ENCODE results near the gene PUSL1. TPM values are rescaled to one million over a fixed set of nuclear protein-coding genes. Genes with fewer than 3 reads are reported as not detected.
A peak's percentile ranks its signal among the peaks of the same experiment; 100 is the strongest.

Gene PUSL1
- total RNA-seq, 1 experiment from 2014 or later = 22.7 TPM

DNA sequence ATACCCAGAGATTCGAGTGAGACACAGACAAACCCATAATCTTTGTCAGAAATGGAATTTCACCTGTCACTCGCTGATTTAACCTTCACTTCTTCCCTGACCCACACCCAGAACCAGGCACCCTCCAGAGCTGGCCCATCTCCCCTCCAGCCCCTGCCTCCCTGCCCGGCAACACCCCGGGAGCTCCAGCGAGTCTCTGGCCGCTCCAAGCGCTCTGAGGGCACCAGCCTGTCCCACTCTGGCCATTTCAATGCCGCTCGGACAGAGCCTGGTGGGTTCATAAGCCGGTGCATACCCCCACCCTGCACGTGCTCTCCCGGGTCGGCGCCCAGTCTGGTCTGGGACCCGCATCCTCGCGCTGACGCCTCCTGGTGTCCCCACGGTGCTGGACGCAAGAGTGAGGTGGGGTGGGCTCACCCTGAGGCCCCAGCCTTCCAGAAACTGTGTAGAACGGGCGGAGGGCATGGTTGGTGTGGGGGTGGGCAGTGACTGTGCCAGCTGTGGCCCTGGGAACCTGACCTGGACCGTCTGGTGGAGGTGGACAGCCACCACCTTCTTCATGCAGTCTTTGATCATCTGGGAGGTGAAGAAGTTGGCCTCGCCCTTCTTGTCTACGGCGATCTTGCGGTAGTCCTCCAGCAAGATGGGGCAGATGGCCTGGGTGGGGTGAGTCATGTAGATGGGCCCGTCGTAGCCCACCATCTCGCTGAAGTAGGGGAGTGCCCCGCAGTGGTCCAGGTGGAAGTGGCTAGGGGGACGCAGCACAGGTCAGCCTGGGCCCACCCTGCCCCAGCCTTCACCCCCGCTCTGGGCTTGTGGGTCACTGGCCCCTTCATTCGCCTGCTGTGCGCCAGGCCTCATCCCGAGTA, 10.6 kb downstream of the PUSL1 start:
- Mint-ChIP-seq H3K4me1 (ENCODE audit: low read depth, unreplicated experiment) (peaks cover 27% of the 10 kb centered on the region), H3K36me3 (ENCODE audit: insufficient read depth, unreplicated experiment) (peaks cover 77% of the 10 kb centered on the region), H3K9me3 (ENCODE audit: low read depth, unreplicated experiment) (no peaks in the 10 kb centered on the region), H3K4me3 (ENCODE audit: low read depth, unreplicated experiment) (peak overlapping the region; percentile 19), H3K27ac (ENCODE audit: unreplicated experiment) (peak overlapping the region; percentile 54), H3K27me3 (ENCODE audit: unreplicated experiment) (no peaks in the 10 kb centered on the region)
- DNase-seq = no peak
- CTCF ChIA-PET = no interaction called here
- TF ChIP-seq CTCF (IDR thresholded peaks at IDR 0.05; ENCODE audit: unreplicated experiment) = no peak
- no TSS peak for BruUV-seq (replicated peaks)
- intact Hi-C loops (cut with micrococcal nuclease; ENCODE audit: unreplicated experiment) = no loop called here

- DNase-seq = no peak
- Mint-ChIP-seq H3K4me3 (ENCODE audit: low read depth, unreplicated experiment) (peak overlapping the region; percentile 19), H3K9me3 (ENCODE audit: low read depth, unreplicated experiment) (no peaks in the 10 kb centered on the region), H3K27ac (ENCODE audit: unreplicated experiment) (peak overlapping the region; percentile 54), H3K27me3 (ENCODE audit: unreplicated experiment) (no peaks in the 10 kb centered on the region), H3K36me3 (ENCODE audit: insufficient read depth, unreplicated experiment) (peaks cover 79% of the 10 kb centered on the region), H3K4me1 (ENCODE audit: low read depth, unreplicated experiment) (peaks cover 27% of the 10 kb centered on the region)
- BruUV-seq (replicated peaks) = no TSS peak
- intact Hi-C loops (cut with micrococcal nuclease; ENCODE audit: unreplicated experiment) = no loop called here
- no peak for TF ChIP-seq CTCF (IDR thresholded peaks at IDR 0.05; ENCODE audit: unreplicated experiment)
- CTCF ChIA-PET = no interaction called here
Measured at GRCh38 chr1:1319646-1319941, 11.2 kb downstream of the PUSL1 start.

DNA sequence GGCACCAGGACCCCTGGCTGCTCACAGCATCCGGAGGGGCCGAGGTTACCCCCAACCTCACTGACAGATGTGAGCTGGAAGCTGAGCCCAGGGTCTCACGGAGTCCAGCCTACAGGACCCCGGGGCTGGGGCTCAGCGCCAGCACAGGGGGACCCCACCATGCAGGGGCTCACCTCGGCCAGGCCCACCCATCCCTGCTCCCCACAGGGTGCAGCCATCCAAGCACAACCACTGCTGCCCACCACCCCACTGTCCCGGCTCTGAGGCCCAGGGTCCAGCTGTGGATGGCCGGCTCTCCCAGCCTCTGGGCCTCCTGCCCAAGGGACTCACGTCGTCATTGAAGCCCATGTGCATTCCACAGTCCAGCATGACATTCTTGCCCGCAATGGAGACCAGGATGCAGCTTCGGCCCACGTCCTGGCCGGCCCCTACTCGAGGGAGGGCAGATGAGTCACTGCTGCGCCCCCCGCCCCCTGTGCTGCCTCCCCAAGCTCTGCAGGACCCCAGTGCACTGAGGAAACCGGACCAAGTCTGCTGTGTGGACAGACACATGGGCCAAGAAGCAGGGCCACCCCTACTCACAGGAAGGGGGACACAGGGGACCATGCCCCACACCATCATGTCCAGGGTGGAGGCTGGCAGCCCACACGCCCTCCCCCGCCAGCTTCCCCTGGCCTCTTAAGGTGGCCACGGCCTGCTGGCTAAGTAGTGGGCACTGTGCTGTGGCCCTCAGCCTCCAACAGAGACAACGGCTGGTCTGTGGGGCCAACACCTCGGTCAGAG, 12.5 kb downstream of the PUSL1 start:
- no peaks in the 10 kb centered on the region for H3K9me3 Mint-ChIP-seq (ENCODE audit: low read depth, unreplicated experiment)

GRCh38 chr1:1321477-1321876, 13.1 kb downstream of the PUSL1 start:
- Mint-ChIP-seq H3K36me3 (ENCODE audit: insufficient read depth, unreplicated experiment) (peaks cover 78% of the 10 kb centered on the region), H3K27me3 (ENCODE audit: unreplicated experiment) (no peaks in the 10 kb centered on the region), H3K4me3 (ENCODE audit: low read depth, unreplicated experiment) (no peak overlapping the region), H3K4me1 (ENCODE audit: low read depth, unreplicated experiment) (peaks cover 27% of the 10 kb centered on the region), H3K27ac (ENCODE audit: unreplicated experiment) (no peak overlapping the region), H3K9me3 (ENCODE audit: low read depth, unreplicated experiment) (no peaks in the 10 kb centered on the region)
- intact Hi-C loops (cut with micrococcal nuclease; ENCODE audit: unreplicated experiment) = no loop called here
- no TSS peak for BruUV-seq (replicated peaks)
- CTCF ChIA-PET = no interaction called here
- no peak for TF ChIP-seq CTCF (IDR thresholded peaks at IDR 0.05; ENCODE audit: unreplicated experiment)
- DNase-seq = no peak

More for the DNA sequence above, 12.5 kb downstream of the PUSL1 start:
- BruUV-seq (replicated peaks) = no TSS peak
- peaks cover 78% of the 10 kb centered on the region for H3K36me3 Mint-ChIP-seq (ENCODE audit: insufficient read depth, unreplicated experiment)
- H3K4me3 Mint-ChIP-seq (ENCODE audit: low read depth, unreplicated experiment) = no peak overlapping the region
- CTCF ChIA-PET = no interaction called here
- no peak for TF ChIP-seq CTCF (IDR thresholded peaks at IDR 0.05; ENCODE audit: unreplicated experiment)
- DNase-seq = no peak
- no peak overlapping the region for H3K27ac Mint-ChIP-seq (ENCODE audit: unreplicated experiment)
- intact Hi-C loops (cut with micrococcal nuclease; ENCODE audit: unreplicated experiment) = no loop called here
- H3K27me3 Mint-ChIP-seq (ENCODE audit: unreplicated experiment) = no peaks in the 10 kb centered on the region
- H3K4me1 Mint-ChIP-seq (ENCODE audit: low read depth, unreplicated experiment) = peaks cover 27% of the 10 kb centered on the region

Data from Calu3 (cell line).